DOHH2 (cell line): ENCODE data around the gene ST3GAL2.

Experiments
- CTCF ChIP-seq: fragments of 200-600 bp; sonication (generic); IDR thresholded peaks from one replicate; pipeline ENCODE4 v1.5.1; 2014; ENCODE audit warnings: antibody characterized with exemption, mild to moderate bottlenecking, low read depth, low read length; ENCODE audit not compliant: poor library complexity, severe bottlenecking
- EZH2phosphoT487 ChIP-seq: fragments of 200-600 bp; sonication (generic); IDR thresholded peaks from 2 replicates; pipeline ENCODE4 v1.6.1; 2017; ENCODE audit warnings: borderline replicate concordance, mild to moderate bottlenecking, antibody characterized with exemption, low read length, moderate library complexity, mixed read lengths

GRCh38 chr16:70421014-70421413 lies 17.9 kb downstream of the ST3GAL2 start:
- TF ChIP-seq CTCF (no peak), EZH2phosphoT487 (no peak)
